HG03342 (cell line): ENCODE results near the gene BCAP31.
"Not testable (repeated sequence)": the region's sequence is repeated elsewhere in the genome, so short reads cannot be mapped to it uniquely, and the experiment has no call there.

Source experiments
- ATAC-seq: cut with Tn5 transposase; IDR thresholded peaks from one replicate; pipeline ENCODE4 v1.9.1; 2021; ENCODE audit warnings: mild to moderate bottlenecking, moderate library complexity; ENCODE audit not compliant: unreplicated experiment

BCAP31 gene

DNA sequence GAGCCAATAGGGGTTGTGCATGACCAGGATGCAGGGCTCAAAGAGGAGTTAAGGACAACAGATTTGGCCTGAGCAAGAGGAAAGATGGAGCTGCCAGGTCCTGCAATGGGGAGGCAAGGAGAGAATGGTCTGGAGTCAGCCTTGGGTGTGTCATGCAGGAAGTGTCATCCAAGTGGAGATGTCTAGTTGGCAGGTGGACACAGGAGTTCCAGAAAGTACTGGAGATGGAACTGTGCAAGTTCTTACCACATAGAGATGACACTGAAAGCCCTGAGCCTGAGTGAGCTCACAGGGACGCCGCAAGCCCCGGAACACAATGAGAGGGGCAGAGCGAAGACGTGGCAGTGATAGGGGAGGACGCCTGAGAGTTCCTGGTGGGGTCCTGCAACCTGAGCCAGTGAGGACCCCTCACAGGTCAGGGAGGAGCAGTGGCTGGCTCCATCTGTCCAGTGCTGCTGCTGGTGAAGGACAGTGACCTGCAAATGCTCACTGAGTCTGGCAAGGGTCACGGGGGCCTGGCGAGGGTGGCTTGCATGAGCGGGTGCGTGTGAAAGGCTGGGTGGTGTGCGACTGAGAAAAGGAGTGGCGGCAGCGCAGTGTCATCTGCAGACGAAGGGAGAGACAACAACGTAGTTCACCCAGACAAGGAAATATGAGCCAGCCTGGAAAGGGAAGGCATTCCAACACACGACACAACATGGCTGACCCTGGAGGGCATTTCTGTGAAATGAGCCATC lies 27.0 kb downstream of the BCAP31 start:
- ATAC-seq: not testable (repeated sequence)

- not testable (repeated sequence) for ATAC-seq
Measured at GRCh38 chrX:153696538-153696937, 27.6 kb downstream of the BCAP31 start.

- no peak for ATAC-seq
Measured at GRCh38 chrX:153696100-153696499, 28.1 kb downstream of the BCAP31 start.

DNA sequence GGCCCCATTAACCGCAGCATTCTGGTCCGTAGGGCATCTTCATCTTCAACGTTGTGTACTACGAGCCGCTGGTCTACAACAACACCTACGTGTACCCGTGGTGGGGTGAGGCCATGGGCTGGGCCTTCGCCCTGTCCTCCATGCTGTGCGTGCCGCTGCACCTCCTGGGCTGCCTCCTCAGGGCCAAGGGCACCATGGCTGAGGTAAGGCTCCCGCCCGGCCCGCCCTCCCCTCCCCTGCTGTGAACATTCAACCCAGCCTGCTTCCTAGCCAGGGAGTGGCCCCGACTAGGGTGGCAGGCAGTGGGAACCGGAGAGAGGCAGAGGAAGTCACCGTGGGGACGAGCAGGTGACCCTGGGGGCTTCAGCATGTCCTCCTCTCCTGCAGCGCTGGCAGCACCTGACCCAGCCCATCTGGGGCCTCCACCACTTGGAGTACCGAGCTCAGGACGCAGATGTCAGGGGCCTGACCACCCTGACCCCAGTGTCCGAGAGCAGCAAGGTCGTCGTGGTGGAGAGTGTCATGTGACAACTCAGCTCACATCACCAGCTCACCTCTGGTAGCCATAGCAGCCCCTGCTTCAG lies 29.4 kb downstream of the BCAP31 start:
- ATAC-seq: no peak

GRCh38 chrX:153694256-153694655 lies 29.9 kb downstream of the BCAP31 start:
- not testable (repeated sequence) for ATAC-seq

GRCh38 chrX:153693216-153694086 lies 30.7 kb downstream of the BCAP31 start:
- ATAC-seq: no peak

DNA sequence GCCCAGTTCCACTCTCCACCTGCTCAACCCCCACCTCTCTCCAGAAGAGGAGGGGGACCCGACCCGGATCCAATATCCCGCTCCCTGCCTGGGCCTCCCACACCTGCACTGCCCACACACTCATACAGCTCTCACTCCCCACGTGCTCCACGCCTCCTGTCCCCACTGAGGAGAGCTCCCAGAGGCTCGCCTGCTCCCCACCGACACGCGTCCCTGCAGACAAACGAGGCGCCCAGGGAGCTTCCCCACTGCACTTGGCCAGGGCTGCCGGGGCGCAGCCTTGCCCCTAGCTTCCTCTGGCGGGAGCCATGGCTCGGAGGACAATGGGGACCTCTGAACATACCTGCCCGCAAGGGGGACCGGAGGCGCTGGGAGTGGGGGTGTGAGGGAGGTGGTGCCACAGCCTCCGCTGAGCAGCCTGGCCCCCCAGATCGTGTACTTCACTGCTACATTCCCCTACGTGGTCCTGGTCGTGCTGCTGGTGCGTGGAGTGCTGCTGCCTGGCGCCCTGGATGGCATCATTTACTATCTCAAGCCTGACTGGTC lies 31.5 kb downstream of the BCAP31 start:
- no peak for ATAC-seq

- no peak for ATAC-seq
Measured at GRCh38 chrX:153692003-153692402, 32.2 kb downstream of the BCAP31 start.

DNA sequence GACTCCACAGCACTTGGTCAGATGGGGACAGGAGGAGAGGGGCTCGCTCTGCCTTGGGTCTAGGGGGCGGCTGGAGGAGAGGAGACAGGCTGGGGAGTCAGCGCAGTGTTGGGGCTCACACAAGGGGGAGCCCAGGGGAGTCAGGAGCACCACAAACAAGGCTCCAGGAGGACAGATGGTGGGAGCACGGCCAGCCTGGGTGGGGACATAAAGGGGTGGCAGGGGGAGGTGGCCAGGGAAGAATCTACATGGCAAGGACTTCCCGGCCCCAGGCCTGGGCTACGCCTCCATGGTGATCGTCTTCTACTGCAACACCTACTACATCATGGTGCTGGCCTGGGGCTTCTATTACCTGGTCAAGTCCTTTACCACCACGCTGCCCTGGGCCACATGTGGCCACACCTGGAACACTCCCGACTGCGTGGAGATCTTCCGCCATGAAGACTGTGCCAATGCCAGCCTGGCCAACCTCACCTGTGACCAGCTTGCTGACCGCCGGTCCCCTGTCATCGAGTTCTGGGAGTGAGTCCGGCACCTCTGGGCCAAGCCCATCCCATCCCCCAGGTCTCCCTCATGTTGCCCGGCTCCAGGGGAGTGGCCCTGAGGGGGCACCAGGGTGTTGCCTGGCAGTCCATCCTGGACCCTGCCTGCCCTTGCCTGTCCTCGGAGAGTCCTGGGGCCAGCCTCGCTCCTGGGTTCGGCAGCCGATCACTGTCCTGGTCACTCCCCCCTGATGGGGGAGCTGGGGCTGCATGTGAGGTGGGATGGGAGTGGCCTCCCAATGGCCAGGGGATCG lies 33.0 kb downstream of the BCAP31 start:
- ATAC-seq: not testable (repeated sequence)

DNA sequence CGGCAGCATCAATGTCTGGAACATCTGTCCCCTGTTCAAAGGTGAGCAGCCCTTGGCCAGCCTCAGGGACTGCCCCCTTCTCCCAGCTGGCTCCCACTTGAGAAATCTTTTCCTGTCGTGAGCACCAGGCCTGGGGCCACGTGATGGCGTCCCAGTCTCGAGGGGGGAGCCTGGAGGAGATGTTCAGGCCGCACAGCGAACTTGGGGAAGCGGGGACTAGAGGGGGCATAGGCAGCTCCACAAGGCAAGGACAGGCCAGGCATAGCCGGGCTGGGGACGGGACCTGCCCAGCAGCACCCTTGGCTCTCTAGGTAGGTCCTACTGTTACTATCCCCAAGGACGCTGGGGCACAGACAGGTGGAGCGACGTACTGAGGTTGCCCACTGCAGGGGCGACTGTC lies 33.7 kb downstream of the BCAP31 start:
- ATAC-seq: no peak

- no peak for ATAC-seq
Measured at GRCh38 chrX:153689654-153690465, 34.3 kb downstream of the BCAP31 start.

- ATAC-seq: no peak
Measured at GRCh38 chrX:153688911-153689590, 35.1 kb downstream of the BCAP31 start.

- no peak for ATAC-seq
Measured at GRCh38 chrX:153688506-153688905, 35.7 kb downstream of the BCAP31 start.

DNA sequence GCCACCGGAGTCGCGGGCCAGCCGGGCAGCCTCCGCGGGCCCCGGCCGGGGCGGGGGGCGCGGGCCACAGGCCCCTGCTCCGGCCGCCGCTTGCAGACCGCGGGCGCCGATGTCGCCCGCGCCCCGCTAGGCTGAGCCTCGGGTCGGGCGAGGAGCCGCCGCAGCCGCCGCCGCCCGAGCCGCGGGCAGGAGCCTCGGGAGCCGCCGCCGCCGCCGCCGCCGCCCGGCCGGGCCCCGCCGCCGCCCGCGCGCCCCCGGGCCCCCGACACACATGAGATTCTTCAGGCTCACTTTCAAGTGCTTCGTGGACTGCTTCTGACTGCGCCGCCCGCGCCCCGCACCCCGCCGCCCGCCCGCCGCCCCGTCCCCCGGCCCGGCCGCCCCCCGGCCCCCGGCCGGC lies 36.1 kb downstream of the BCAP31 start:
- no peak for ATAC-seq

DNA sequence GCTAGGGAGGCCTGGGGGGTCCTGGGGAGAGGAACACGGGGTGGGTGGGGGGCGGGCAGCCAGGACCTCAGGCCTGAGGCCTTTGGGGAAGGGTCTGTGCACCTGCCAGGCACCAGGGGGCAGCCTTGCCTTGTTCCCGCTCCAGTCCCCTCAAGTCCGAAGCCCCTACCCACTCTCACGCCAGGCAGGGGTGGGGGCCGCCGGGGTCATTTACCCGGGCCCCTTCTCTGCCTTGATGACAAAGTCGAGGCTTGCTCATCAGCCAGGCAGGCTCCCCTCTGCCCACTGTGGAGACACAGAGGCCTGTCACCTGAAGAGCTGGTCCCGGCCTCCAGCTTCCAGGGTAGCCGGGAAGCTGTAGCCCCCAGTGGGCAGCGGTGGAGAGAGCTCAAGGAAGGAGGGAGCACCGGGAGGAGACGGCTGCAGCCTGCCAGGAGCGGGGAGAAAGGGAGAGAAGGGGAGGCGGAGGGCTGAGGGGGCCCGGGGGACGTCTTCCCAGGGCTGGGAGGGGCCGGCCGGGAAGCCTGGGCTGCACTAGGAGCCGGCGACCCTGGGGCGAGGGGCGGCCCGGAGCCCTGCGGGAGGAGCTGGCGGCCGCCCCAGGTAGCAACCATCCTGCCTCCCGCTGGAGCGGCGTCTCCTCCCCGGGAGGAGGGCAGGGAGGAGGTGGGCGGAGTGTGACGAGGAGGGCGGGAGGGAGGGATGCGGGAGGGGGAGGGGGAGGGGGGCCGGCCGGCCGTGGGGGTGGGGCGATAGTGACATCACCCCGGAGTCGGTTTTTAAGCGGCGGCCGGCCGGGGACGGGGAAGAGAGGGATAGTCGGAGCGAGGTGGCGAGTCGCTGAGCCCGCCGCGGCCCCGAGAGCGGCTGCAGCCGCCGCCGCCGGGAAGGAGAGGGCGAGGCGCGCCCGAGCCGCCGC lies 36.8 kb downstream of the BCAP31 start, which contains the start of gene SLC6A8:
Gene SLC6A8, plus strand, starts transcription at position 806 of the 919 bp plus-strand sequence. CDS start 649 bp downstream, outside the sequence.
- no peak for ATAC-seq

GRCh38 chrX:153686711-153687110 lies 37.5 kb downstream of the BCAP31 start:
- no peak for ATAC-seq

GRCh38 chrX:153685751-153686696 lies 38.2 kb downstream of the BCAP31 start:
- ATAC-seq: no peak
